HS-27A (cell line): ENCODE results near the gene STIM1.
"Not testable (repeated sequence)": the region's sequence is repeated elsewhere in the genome, so short reads cannot be mapped to it uniquely, and the experiment has no call there.

Experiments
- DNase-seq: peaks from one replicate; pipeline ENCODE4 v3.0.0-alpha.2; 2012; ENCODE audit warnings: low read depth, missing footprints

STIM1 gene

GRCh38 chr11:3983101-3983500 is 127.6 kb downstream of the STIM1 start:
- DNase-seq = no peak

- DNase-seq = no peak
These were observed 129.4 kb downstream of the STIM1 start for GRCh38 chr11:3984896-3985295.

GRCh38 chr11:3985631-3986030 is 130.2 kb downstream of the STIM1 start:
- DNase-seq = no peak

GRCh38 chr11:3986301-3986700 is 130.8 kb downstream of the STIM1 start:
- no peak for DNase-seq

GRCh38 chr11:3989276-3989920 is 133.9 kb downstream of the STIM1 start:
- DNase-seq = no peak

GRCh38 chr11:3989921-3990290 is 134.4 kb downstream of the STIM1 start:
- DNase-seq = no peak

- DNase-seq = no peak
These were observed 134.9 kb downstream of the STIM1 start for GRCh38 chr11:3990406-3990805.

- no peak for DNase-seq
These were observed 137.5 kb downstream of the STIM1 start for GRCh38 chr11:3992964-3993363.

GRCh38 chr11:3994030-3994640 is 138.7 kb downstream of the STIM1 start:
- no peak for DNase-seq

- no peak for DNase-seq
These were observed 139.8 kb downstream of the STIM1 start for GRCh38 chr11:3995307-3995706.

- DNase-seq = no peak
These were observed 140.6 kb downstream of the STIM1 start for GRCh38 chr11:3995949-3996554.

- no peak for DNase-seq
These were observed 141.2 kb downstream of the STIM1 start for GRCh38 chr11:3996651-3997050.

- not testable (repeated sequence) for DNase-seq
These were observed 149.3 kb downstream of the STIM1 start for GRCh38 chr11:4004753-4005152.

GRCh38 chr11:4006946-4007680 is 151.6 kb downstream of the STIM1 start:
- DNase-seq = no peak

GRCh38 chr11:4008116-4008515 is 152.7 kb downstream of the STIM1 start:
- no peak for DNase-seq

GRCh38 chr11:4016602-4017001 is 161.1 kb downstream of the STIM1 start:
- not testable (repeated sequence) for DNase-seq

- DNase-seq = no peak
These were observed 161.7 kb downstream of the STIM1 start for GRCh38 chr11:4017129-4017528.

GRCh38 chr11:4018641-4019040 is 163.2 kb downstream of the STIM1 start:
- DNase-seq = no peak

GRCh38 chr11:4019891-4020290 is 164.4 kb downstream of the STIM1 start:
- DNase-seq = no peak

GRCh38 chr11:4022669-4023068 is 167.2 kb downstream of the STIM1 start:
- no peak for DNase-seq

GRCh38 chr11:4025248-4025966 is 169.9 kb downstream of the STIM1 start:
- DNase-seq = no peak

GRCh38 chr11:4025967-4026324 is 170.5 kb downstream of the STIM1 start:
- no peak for DNase-seq
